Activated CD4-positive, alpha-beta T cell treated with anti-CD3 and anti-CD28 coated beads, Interleukin-2, amount 10 ng/mL, durations not matched to agents 7 days and 5 days (primary cell): ENCODE measurements around the gene ERAL1. TPM values are rescaled to one million over a fixed set of nuclear protein-coding genes. Genes with fewer than 3 reads are reported as not detected.
A peak's percentile ranks its signal among the peaks of the same experiment; 100 is the strongest.

Experiments used
- CTCF ChIA-PET: fragments of 350-600 bp; sonication (Branson Sonifier 250); formaldehyde crosslinking; loops from one replicate; lab custom pipeline; 2021; ENCODE audit warnings: antibody characterized with exemption; lab: Charles Lee
- POLR2A ChIA-PET: fragments of 350-600 bp; sonication (Branson Sonifier 250); formaldehyde crosslinking; loops from one replicate; lab custom pipeline; 2021; ENCODE audit warnings: antibody characterized with exemption; lab: Charles Lee
- DNase-seq: peaks from one replicate; pipeline ENCODE4 v3.0.0-alpha.2; 2020
- H3K27ac Mint-ChIP-seq: one replicate; pipeline ENCODE4 v1.8.0; 2021; ENCODE audit warnings: mild to moderate bottlenecking, moderate library complexity, mixed read lengths
- H3K27me3 Mint-ChIP-seq: one replicate; pipeline ENCODE4 v1.8.0; 2021; ENCODE audit warnings: mixed read lengths
- H3K36me3 Mint-ChIP-seq: one replicate; pipeline ENCODE4 v1.8.0; 2021; ENCODE audit warnings: low read depth, mixed read lengths
- H3K4me1 Mint-ChIP-seq: one replicate; pipeline ENCODE4 v1.8.0; 2021; ENCODE audit warnings: mixed read lengths
- H3K4me3 Mint-ChIP-seq: one replicate; pipeline ENCODE4 v1.8.0; 2021; ENCODE audit warnings: mild to moderate bottlenecking, moderate library complexity, mixed read lengths
- H3K9me3 Mint-ChIP-seq: one replicate; pipeline ENCODE4 v1.8.0; 2021; ENCODE audit warnings: mixed read lengths
- total RNA-seq, 2 experiments: library from RNA; stranded (reverse); gene quantifications; one replicate each; pipeline ENCODE4 v1.2.3, GENCODE V29; 2021

Gene ERAL1
- total RNA-seq = 10 to 100 TPM; 40.8 to 42.9 TPM

DNA sequence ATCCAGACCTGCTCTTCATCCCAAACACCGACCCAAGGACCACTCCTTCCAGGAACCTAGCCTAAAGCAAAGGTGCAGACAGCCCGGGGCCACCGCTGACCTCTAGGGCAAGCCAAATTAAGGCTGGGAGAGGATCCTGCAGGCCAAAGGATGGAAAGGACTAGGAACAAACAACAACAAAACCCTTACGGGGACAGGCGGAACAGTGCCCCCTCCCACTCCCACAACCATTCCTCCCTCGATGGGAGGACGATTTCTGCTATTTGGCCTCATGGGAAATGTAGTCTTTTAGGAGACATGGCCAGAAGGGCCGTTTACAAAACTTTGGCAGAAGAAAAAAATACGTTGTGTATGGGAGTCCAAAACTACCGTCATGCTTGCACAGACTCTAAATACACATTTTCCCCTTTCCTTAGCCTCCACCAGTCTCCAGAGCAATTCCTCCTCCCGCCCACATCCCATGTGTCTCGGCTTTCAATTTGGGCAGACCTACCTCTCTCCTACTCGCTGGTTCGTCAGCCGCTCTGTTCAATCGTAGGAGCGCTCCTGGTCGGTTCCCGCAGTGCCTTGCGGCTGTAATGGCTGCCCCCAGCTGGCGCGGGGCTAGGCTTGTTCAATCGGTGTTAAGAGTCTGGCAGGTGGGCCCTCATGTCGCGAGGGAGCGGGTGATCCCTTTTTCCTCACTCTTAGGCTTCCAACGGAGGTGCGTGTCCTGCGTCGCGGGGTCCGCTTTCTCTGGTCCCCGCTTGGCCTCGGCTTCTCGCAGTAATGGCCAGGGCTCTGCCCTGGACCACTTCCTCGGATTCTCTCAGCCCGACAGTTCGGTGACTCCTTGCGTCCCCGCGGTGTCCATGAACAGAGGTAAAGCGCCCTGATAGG, at the start of gene ERAL1:
ERAL1 (plus strand) TSS at position 560 of the 879 bp plus-strand sequence; CDS start at position 579, 19 bp downstream.
- Mint-ChIP-seq H3K27ac (peak within 1 kb of the TSS; percentile 82), H3K36me3 (peaks cover 9% of the 10 kb centered on the region), H3K4me1 (peaks cover 20% of the 10 kb centered on the region), H3K4me3 (peak within 1 kb of the TSS; percentile 80), H3K27me3 (no peaks in the 10 kb centered on the region), H3K9me3 (no peaks in the 10 kb centered on the region)
- peak; percentile 90 for DNase-seq
- POLR2A ChIA-PET = no interaction called here
- CTCF ChIA-PET = interaction anchor here (0.6 to 1.0 kb wide), 2 partner anchors 46 to 196 kb away, joined by 3 to 4 read pairs; no protein-coding TSS in a partner anchor

DNA sequence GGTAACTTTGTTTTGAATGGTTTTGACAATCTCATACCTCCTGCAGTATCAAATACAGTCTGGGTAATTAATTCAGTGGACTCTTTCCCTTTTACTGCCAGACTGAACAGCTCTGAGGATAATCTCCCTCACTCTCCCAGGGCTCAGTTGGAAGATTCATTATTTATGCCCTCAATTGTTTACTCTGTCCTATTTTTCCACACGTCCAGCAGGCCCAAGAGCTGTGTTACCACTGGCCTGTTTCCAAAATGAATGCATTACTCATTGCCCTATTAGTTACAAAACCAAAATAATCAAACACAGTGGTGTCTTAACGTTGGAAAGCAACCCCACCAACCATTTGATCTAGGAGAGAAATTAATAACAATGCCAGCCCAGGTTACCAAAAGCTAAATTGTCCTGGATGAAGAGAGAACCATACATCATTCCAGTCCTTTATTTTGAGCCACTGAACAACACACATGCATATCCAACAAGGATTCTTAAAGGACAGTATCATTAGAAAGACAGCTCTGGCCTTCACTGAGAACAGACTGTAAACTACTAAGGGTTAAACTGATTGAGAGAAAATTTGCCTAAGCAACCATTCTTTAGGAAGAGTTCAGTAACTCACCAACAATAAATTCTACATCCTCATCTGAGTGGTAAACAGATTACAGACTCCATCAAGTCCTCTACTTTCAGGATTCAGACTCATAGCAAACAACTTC, 46.7 kb upstream of the ERAL1 start:
- POLR2A ChIA-PET = interaction anchor here (0.6 kb wide), 1 partner anchor 59 kb away, joined by 4 read pairs; no protein-coding TSS in a partner anchor

DNA sequence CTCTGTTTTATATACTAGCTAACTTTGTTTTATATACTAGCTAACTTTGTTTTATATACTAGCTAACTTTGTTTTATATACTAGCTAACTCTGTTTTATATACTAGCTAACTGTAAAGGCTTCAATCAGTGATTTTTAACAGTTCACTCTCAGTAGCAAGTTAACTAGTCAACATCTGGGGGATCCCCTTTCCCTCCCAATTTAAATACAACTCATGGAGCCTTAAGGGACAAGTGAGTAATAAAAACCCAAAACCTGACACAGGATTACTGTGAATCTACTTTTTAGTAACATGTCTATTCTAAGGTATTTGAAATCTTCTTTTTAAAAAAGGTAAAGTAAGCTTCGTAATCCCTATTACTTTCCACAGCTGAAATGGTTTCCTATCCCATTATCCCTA, 44.4 kb upstream of the ERAL1 start:
- no peak overlapping the region for H3K4me3 Mint-ChIP-seq
- ChIA-PET POLR2A (interaction anchor here (0.6 kb wide), 1 partner anchor 15 kb away, joined by 3 read pairs; no protein-coding TSS in a partner anchor), CTCF (interaction anchor here (0.8 to 1.5 kb wide), 4 partner anchors 9 to 83 kb away, joined by 3 to 6 read pairs (median 3); no protein-coding TSS in a partner anchor)
- peak overlapping the region; percentile 9 for H3K27ac Mint-ChIP-seq
- no peaks in the 10 kb centered on the region for H3K9me3 Mint-ChIP-seq
- DNase-seq = no peak
- H3K27me3 Mint-ChIP-seq = no peaks in the 10 kb centered on the region
- peaks cover 8% of the 10 kb centered on the region for H3K36me3 Mint-ChIP-seq
- H3K4me1 Mint-ChIP-seq = peaks cover 38% of the 10 kb centered on the region

More for the DNA sequence above, 46.7 kb upstream of the ERAL1 start:
- Mint-ChIP-seq H3K4me1 (peaks cover 35% of the 10 kb centered on the region), H3K9me3 (no peaks in the 10 kb centered on the region), H3K4me3 (no peak overlapping the region), H3K36me3 (peaks cover 12% of the 10 kb centered on the region), H3K27ac (no peak overlapping the region), H3K27me3 (no peaks in the 10 kb centered on the region)
- DNase-seq = no peak
- CTCF ChIA-PET = interaction anchor here (0.6 to 0.8 kb wide), 3 partner anchors 11 to 87 kb away, joined by 3 read pairs; no protein-coding TSS in a partner anchor

DNA sequence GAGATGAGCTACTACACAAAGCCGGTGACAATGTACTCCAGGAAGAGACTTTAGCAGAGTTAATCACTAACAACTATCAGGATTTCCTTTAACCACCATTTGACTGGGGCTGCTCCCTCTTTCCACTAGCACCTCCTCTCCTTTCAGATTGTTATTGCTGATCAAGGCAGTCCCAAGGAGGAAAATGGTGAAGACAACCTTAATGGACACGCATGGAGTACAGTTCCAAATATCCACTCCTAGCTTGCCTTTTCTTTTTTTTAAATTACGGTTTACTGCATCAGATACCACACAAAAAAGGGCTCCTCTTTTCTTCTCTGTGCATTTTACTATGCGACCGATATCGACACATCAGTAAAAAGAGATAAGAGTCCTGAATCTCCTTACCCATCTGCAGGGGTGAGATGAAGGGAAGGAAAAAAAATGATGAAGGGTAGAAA, 43.1 kb upstream of the ERAL1 start:
- peak; percentile 14 for DNase-seq
- H3K4me3 Mint-ChIP-seq = peak overlapping the region; percentile 83
- ChIA-PET POLR2A (interaction anchor here (0.8 kb wide), 1 partner anchor 150 kb away, joined by 4 read pairs; the partner anchor contains the start of genes SDF2 and SUPT6H), CTCF (interaction anchor here (0.8 to 1.0 kb wide), 3 partner anchors 11 to 36 kb away, joined by 3 to 4 read pairs (median 3); no protein-coding TSS in a partner anchor)
- H3K4me1 Mint-ChIP-seq = peaks cover 39% of the 10 kb centered on the region
- H3K36me3 Mint-ChIP-seq = peaks cover 2% of the 10 kb centered on the region
- H3K27me3 Mint-ChIP-seq = no peaks in the 10 kb centered on the region
- peak overlapping the region; percentile 47 for H3K27ac Mint-ChIP-seq
- H3K9me3 Mint-ChIP-seq = no peaks in the 10 kb centered on the region

DNA sequence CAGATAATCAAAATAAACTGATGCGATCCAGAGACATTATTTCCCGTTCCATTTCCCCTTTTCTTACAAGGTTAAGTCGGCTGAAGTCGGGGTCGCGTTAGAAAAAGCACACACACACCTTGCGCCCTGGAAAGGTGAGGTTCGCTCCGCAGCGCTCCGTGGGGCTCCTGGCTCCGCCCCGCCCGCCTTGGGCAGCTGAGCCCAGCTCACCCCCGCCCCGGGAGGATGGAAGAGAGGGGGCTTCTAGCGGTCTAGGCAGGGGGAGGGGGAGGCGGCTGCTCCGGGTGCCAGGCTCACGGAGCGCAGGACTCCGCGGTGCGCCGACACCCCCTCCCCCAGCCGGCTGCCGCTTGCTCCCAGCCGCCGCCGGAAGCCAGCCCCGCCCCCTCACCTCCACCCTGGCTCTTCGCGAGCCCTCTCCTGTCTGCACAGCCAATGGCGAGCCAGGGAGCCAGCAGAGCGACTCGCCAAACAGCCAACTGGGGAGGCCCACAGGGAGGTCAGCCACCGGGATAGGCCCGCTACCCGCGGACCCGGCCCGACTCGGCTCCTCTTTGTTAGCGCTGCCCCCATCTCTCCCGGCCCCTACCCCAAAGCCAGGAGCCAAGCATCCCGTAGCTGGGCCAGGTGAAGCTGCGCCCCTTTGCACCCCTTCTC, 42.6 kb upstream of the ERAL1 start:
- ChIA-PET POLR2A (interaction anchor here (0.8 kb wide), 1 partner anchor 150 kb away, joined by 4 read pairs; the partner anchor contains the start of genes SDF2 and SUPT6H), CTCF (interaction anchor here (0.5 to 1.0 kb wide), 4 partner anchors 12 to 53 kb away, joined by 3 to 4 read pairs (median 4); no protein-coding TSS in a partner anchor)
- Mint-ChIP-seq H3K27me3 (no peaks in the 10 kb centered on the region), H3K4me1 (peaks cover 40% of the 10 kb centered on the region), H3K27ac (peak overlapping the region; percentile 89), H3K36me3 (peaks cover 2% of the 10 kb centered on the region), H3K4me3 (peak overlapping the region; percentile 83), H3K9me3 (no peaks in the 10 kb centered on the region)
- DNase-seq = peak; percentile 97

DNA sequence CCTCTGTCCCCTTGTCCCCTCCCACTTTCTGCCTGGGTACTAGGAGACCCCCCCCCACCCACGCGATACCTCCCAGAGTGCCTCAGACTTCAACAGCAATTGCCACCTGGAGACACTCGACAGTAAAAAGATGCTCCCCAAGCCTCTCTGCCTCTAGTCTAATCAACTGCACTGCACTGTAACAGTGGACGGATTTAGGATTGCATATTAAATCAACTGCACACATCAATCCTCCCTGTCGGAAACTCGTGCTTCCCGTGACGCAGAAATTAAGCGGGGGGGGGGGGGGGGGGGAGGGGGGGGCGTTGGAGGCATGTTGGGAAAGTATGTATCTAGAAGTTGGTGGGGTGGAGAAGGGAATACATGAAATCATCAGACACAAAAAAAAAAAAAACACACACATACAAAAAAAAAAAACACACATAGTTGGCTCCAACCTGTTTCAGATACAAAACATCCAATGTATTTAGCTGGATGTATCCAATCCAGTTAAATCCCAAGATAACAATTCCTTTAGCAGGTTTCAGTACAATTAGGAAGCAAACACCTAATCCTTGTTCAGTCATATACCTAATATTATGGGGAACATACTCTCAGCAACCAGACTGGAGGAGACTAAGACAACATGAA, 42.0 kb upstream of the ERAL1 start:
- peak overlapping the region; percentile 83 for H3K4me3 Mint-ChIP-seq
- ChIA-PET POLR2A (interaction anchor here (0.6 kb wide), 1 partner anchor 53 kb away, joined by 5 read pairs; no protein-coding TSS in a partner anchor), CTCF (interaction anchor here (0.5 to 1.0 kb wide), 2 partner anchors 12 to 52 kb away, joined by 4 read pairs; no protein-coding TSS in a partner anchor)
- DNase-seq = no peak
- peak overlapping the region; percentile 89 for H3K27ac Mint-ChIP-seq
- peaks cover 36% of the 10 kb centered on the region for H3K4me1 Mint-ChIP-seq
- no peaks in the 10 kb centered on the region for H3K27me3 Mint-ChIP-seq
- H3K36me3 Mint-ChIP-seq = peaks cover 2% of the 10 kb centered on the region
- no peaks in the 10 kb centered on the region for H3K9me3 Mint-ChIP-seq

DNA sequence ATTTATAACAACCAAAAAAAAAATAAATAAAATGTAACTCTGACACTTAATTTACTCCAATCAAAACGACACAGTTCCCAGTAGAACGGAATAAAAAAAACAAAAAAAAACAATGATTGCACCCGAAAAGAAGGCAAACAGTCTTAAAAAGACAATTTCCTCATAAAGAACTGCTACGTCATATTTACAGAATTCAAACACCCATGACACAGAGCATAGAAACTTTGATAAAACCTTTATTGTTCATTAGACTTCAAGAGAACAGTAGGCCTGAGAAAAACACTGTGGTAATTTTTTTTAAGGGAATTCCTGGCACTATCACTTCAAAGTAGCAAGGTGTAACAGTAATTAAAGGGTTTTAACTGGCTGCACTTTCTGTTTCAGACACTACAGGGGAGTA, 38.3 kb upstream of the ERAL1 start:
- H3K27ac Mint-ChIP-seq = no peak overlapping the region
- CTCF ChIA-PET = no interaction called here

DNA sequence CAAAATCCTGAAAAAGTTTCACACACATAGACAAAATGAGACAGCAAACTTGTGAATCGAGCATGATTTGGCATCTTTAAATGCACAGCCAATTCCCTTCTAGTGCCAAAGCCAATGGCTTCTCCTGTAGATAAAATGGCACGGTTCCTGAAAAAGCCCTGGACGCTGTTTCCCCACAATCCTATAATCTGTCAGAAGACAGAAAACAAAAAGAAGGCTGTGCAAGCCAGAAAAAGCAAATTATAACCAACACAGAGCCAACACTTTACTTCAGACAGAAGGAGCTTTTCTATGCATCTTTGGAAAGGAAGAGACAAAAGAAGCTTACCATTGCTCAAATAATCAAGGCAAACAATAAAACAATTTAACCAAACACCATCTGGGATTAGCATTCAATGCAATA, 36.0 kb upstream of the ERAL1 start:
- H3K4me1 Mint-ChIP-seq = peaks cover 10% of the 10 kb centered on the region
- no peak overlapping the region for H3K4me3 Mint-ChIP-seq
- ChIA-PET POLR2A (no interaction called here), CTCF (interaction anchor here (0.6 to 1.0 kb wide), 4 partner anchors 11 to 604 kb away, joined by 3 to 5 read pairs (median 4); no protein-coding TSS in a partner anchor)
- no peak overlapping the region for H3K27ac Mint-ChIP-seq
- no peaks in the 10 kb centered on the region for H3K27me3 Mint-ChIP-seq
- no peak for DNase-seq
- H3K36me3 Mint-ChIP-seq = no peaks in the 10 kb centered on the region
- no peaks in the 10 kb centered on the region for H3K9me3 Mint-ChIP-seq

More for the DNA sequence above, 38.3 kb upstream of the ERAL1 start:
- H3K4me3 Mint-ChIP-seq = no peak overlapping the region
- no peaks in the 10 kb centered on the region for H3K9me3 Mint-ChIP-seq
- no peaks in the 10 kb centered on the region for H3K36me3 Mint-ChIP-seq
- POLR2A ChIA-PET = no interaction called here
- H3K4me1 Mint-ChIP-seq = peaks cover 18% of the 10 kb centered on the region
- no peak for DNase-seq
- no peaks in the 10 kb centered on the region for H3K27me3 Mint-ChIP-seq

DNA sequence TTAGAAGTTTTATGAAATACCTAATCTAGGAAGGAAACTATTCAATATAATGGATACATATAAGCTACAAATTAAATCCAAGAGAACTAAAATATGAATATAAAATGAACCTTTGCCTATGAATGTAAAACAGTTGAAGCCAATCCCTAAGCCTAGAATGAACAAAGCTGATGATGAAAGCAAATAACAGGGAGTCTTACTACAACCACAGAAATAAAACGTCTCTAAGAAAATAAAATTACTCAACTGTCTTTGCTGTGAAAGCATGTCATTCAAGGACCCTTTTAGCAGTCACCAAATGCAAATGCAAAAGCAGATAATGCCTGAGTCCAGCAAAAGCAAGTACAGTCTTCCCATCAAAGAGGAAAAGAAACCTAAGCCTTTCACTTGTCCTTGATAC, 35.2 kb upstream of the ERAL1 start:
- Mint-ChIP-seq H3K4me3 (no peak overlapping the region), H3K9me3 (no peaks in the 10 kb centered on the region), H3K27ac (no peak overlapping the region), H3K36me3 (peaks cover 3% of the 10 kb centered on the region), H3K4me1 (peaks cover 10% of the 10 kb centered on the region), H3K27me3 (no peaks in the 10 kb centered on the region)
- no peak for DNase-seq
- ChIA-PET POLR2A (no interaction called here), CTCF (interaction anchor here (0.9 to 1.0 kb wide), 2 partner anchors 12 to 30 kb away, joined by 3 to 4 read pairs; no protein-coding TSS in a partner anchor)

DNA sequence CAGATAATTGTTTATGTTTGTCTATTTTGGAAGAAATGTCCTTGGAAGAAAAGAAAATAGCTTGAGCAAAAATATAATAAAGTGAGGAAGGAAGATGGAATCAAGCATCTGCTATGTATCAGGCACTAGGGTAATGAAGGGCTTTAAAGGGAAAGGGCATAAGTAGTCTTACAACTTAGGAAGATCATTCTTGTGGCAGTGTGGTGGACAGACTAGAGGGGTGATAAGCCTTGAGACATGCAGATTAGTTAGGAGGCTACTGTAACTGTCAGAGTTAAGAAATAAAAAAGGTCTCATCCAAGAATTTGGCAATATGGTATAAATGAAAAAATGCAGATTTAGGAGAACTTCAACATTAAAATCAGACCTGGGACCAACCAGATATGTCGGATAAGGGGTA, 27.1 kb upstream of the ERAL1 start:
- no peaks in the 10 kb centered on the region for H3K27me3 Mint-ChIP-seq
- H3K4me1 Mint-ChIP-seq = peaks cover 4% of the 10 kb centered on the region
- H3K36me3 Mint-ChIP-seq = peaks cover 19% of the 10 kb centered on the region
- H3K4me3 Mint-ChIP-seq = no peak overlapping the region
- DNase-seq = no peak
- H3K9me3 Mint-ChIP-seq = no peaks in the 10 kb centered on the region
- no peak overlapping the region for H3K27ac Mint-ChIP-seq
- POLR2A ChIA-PET = interaction anchor here (0.6 kb wide), 1 partner anchor 268 kb away, joined by 4 read pairs; no protein-coding TSS in a partner anchor
- CTCF ChIA-PET = no interaction called here

DNA sequence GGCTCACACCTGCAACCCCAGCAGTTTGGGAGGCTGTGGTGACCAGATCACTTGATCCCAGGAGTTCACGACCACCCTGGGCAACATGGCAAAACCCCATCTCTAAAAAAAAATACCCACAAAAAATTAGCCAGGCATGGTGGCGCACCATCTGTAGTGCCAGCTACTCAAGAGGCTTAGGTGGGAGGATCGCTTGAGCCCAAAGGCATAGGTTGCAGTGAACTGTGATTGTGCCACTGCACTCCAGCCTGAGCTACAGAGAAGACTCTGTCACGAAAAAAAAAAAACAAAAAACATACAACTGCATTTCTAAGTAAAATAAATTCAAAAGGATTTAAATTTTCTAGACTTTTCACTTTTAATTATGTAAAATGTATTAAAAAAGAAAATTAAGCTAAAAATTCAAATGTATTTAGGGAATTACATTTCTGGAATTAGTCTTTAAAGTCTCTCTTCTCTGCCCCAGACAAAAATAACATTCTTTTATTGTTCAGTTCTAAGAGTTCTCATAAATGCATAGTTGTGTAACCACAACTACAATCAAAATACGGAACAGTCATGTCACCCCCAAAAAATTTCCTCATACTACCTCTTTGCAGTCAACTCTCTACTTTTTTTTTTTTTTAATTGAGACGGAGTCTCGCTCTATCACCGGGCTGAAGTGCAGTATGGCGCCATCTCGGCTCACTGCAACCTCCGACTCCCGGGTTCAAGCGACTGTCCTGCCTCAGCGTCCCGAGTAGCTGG, 26.3 kb upstream of the ERAL1 start:
- H3K27me3 Mint-ChIP-seq = no peaks in the 10 kb centered on the region
- POLR2A ChIA-PET = no interaction called here
- DNase-seq = no peak
- no peaks in the 10 kb centered on the region for H3K9me3 Mint-ChIP-seq
- H3K4me3 Mint-ChIP-seq = no peak overlapping the region
- CTCF ChIA-PET = interaction anchor here (0.6 to 1.0 kb wide), 3 partner anchors 64 to 554 kb away, joined by 3 to 6 read pairs (median 4); no protein-coding TSS in a partner anchor
- H3K27ac Mint-ChIP-seq = no peak overlapping the region
- H3K36me3 Mint-ChIP-seq = peaks cover 19% of the 10 kb centered on the region
- peaks cover 3% of the 10 kb centered on the region for H3K4me1 Mint-ChIP-seq
